Stomach smooth muscle (tissue), 2 donors: ENCODE data around the gene IFNB1.
A peak's percentile ranks its signal among the peaks of the same experiment; 100 is the strongest.

ENCODE experiments used
- H3K27ac ChIP-seq: one replicate; pipeline ENCODE4 v1.7.0; 2013; ENCODE audit warnings: mild to moderate bottlenecking, low read length, inconsistent platforms
- H3K27me3 ChIP-seq, 2 donors: one replicate each; pipeline ENCODE4 v1.7.0; 2013; ENCODE audit warnings: low read length in 2 of 2; ENCODE audit not compliant: insufficient read depth in 2 of 2, control insufficient read depth in 1 of 2
- H3K36me3 ChIP-seq, 2 donors: one replicate each; pipeline ENCODE4 v1.7.0; 2013; ENCODE audit warnings: low read length in 2 of 2; ENCODE audit not compliant: control insufficient read depth in 2 of 2, insufficient read depth in 2 of 2
- H3K4me1 ChIP-seq: one replicate; pipeline ENCODE4 v1.7.0; 2013; ENCODE audit warnings: low read length; ENCODE audit not compliant: control insufficient read depth, insufficient read depth
- H3K4me3 ChIP-seq, 2 donors: one replicate each; pipeline ENCODE4 v1.7.0; 2013; ENCODE audit warnings: low read length in 2 of 2
- H3K9ac ChIP-seq, 2 donors: one replicate each; pipeline ENCODE4 v1.7.0; 2013; ENCODE audit warnings: low read length in 2 of 2, mild to moderate bottlenecking in 1 of 2
- H3K9me3 ChIP-seq, 2 donors: one replicate each; pipeline ENCODE4 v1.7.0; 2013; ENCODE audit warnings: low read length in 2 of 2; ENCODE audit not compliant: control insufficient read depth in 2 of 2
- donor health status: healthy.
- donor health status: Pancreatic carcinoma.

The IFNB1 gene

GRCh38 chr9:21077781-21078180 is at the start of gene IFNB1:
TSS of gene IFNB1 (minus strand) at chr9:21077942. CDS start at chr9:21077869, 73 bp downstream.
- no peak within 1 kb of the TSS for H3K27ac ChIP-seq
- no peaks in the 10 kb centered on the region for H3K9me3 ChIP-seq
- no peak within 1 kb of the TSS for H3K9ac ChIP-seq
- H3K27me3 ChIP-seq: no peaks in the 10 kb centered on the region
- no peaks in the 10 kb centered on the region for H3K4me1 ChIP-seq
- no peaks in the 10 kb centered on the region for H3K36me3 ChIP-seq
- no peak within 1 kb of the TSS for H3K4me3 ChIP-seq

- H3K9me3 ChIP-seq: no peaks in the 10 kb centered on the region
- H3K4me3 ChIP-seq: no peak overlapping the region
- no peak overlapping the region for H3K9ac ChIP-seq
- no peaks in the 10 kb centered on the region for H3K27me3 ChIP-seq
- no peaks in the 10 kb centered on the region for H3K36me3 ChIP-seq
- no peaks in the 10 kb centered on the region for H3K4me1 ChIP-seq
- H3K27ac ChIP-seq: no peak overlapping the region
These were observed 44.0 kb upstream of the IFNB1 start for GRCh38 chr9:21121595-21122251.

- Histone ChIP-seq H3K4me1 (no peaks in the 10 kb centered on the region), H3K27ac (no peak overlapping the region), H3K27me3 (no peaks in the 10 kb centered on the region), H3K36me3 (no peaks in the 10 kb centered on the region), H3K4me3 (no peak overlapping the region), H3K9ac (no peak overlapping the region), H3K9me3 (no peaks in the 10 kb centered on the region)
These were observed 43.3 kb upstream of the IFNB1 start for GRCh38 chr9:21121079-21121478.

GRCh38 chr9:21119093-21119770 is 41.5 kb upstream of the IFNB1 start:
- Histone ChIP-seq H3K4me1 (no peaks in the 10 kb centered on the region), H3K27me3 (no peaks in the 10 kb centered on the region), H3K27ac (no peak overlapping the region), H3K4me3 (no peak overlapping the region), H3K9me3 (no peaks in the 10 kb centered on the region), H3K9ac (no peak overlapping the region), H3K36me3 (no peaks in the 10 kb centered on the region)

GRCh38 chr9:21114311-21114710 is 36.6 kb upstream of the IFNB1 start:
- Histone ChIP-seq H3K36me3 (no peaks in the 10 kb centered on the region), H3K9me3 (no peaks in the 10 kb centered on the region), H3K27me3 (no peaks in the 10 kb centered on the region), H3K9ac (no peak overlapping the region), H3K4me3 (no peak overlapping the region), H3K4me1 (no peaks in the 10 kb centered on the region), H3K27ac (no peak overlapping the region)

GRCh38 chr9:21110708-21111576 is 33.2 kb upstream of the IFNB1 start:
- H3K4me3 ChIP-seq: no peak overlapping the region
- no peaks in the 10 kb centered on the region for H3K36me3 ChIP-seq
- no peaks in the 10 kb centered on the region for H3K4me1 ChIP-seq
- no peaks in the 10 kb centered on the region for H3K27me3 ChIP-seq
- H3K9ac ChIP-seq: no peak overlapping the region
- H3K9me3 ChIP-seq: no peaks in the 10 kb centered on the region
- H3K27ac ChIP-seq: no peak overlapping the region

GRCh38 chr9:21104787-21105186 is 27.0 kb upstream of the IFNB1 start:
- no peaks in the 10 kb centered on the region for H3K36me3 ChIP-seq
- no peaks in the 10 kb centered on the region for H3K27me3 ChIP-seq
- H3K9ac ChIP-seq: no peak overlapping the region
- no peak overlapping the region for H3K4me3 ChIP-seq
- H3K4me1 ChIP-seq: no peaks in the 10 kb centered on the region
- no peak overlapping the region for H3K27ac ChIP-seq
- no peaks in the 10 kb centered on the region for H3K9me3 ChIP-seq

- no peaks in the 10 kb centered on the region for H3K4me1 ChIP-seq
- H3K4me3 ChIP-seq: no peak overlapping the region
- H3K9me3 ChIP-seq: no peaks in the 10 kb centered on the region
- no peaks in the 10 kb centered on the region for H3K36me3 ChIP-seq
- no peak overlapping the region for H3K27ac ChIP-seq
- H3K27me3 ChIP-seq: no peaks in the 10 kb centered on the region
- no peak overlapping the region for H3K9ac ChIP-seq
These were observed 24.6 kb upstream of the IFNB1 start for GRCh38 chr9:21102305-21102704.

GRCh38 chr9:21097817-21098216 is 20.1 kb upstream of the IFNB1 start:
- Histone ChIP-seq H3K9ac (no peak overlapping the region), H3K27me3 (no peaks in the 10 kb centered on the region), H3K27ac (no peak overlapping the region), H3K4me1 (peaks cover 8% of the 10 kb centered on the region), H3K4me3 (no peak overlapping the region), H3K9me3 (no peaks in the 10 kb centered on the region), H3K36me3 (no peaks in the 10 kb centered on the region)

- Histone ChIP-seq H3K4me1 (peaks cover 8% of the 10 kb centered on the region), H3K4me3 (peak overlapping the region; percentile 59 to 69), H3K36me3 (no peaks in the 10 kb centered on the region), H3K27ac (peak overlapping the region; percentile 61), H3K9ac (peak overlapping the region in 1 of 2 donors; percentile 37), H3K9me3 (no peaks in the 10 kb centered on the region), H3K27me3 (no peaks in the 10 kb centered on the region)
These were observed 19.1 kb upstream of the IFNB1 start for GRCh38 chr9:21096901-21097255.
